Left lung (tissue), 10 donors: ENCODE results near the gene ZNF20. TPM values are rescaled to one million over a fixed set of nuclear protein-coding genes. Genes with fewer than 3 reads are reported as not detected.
"Not testable (repeated sequence)": the region's sequence is repeated elsewhere in the genome, so short reads cannot be mapped to it uniquely, and the experiment has no call there.

ENCODE experiments used
- ATAC-seq: fragments of 200-7000 bp; cut with Tn5 transposase; one replicate; pipeline ENCODE4 v1.9.1; 2020; ENCODE audit warnings: moderate library complexity
- DNase-seq, 4 donors: peaks; one replicate each; pipeline ENCODE4 v3.0.0-alpha.2; 2013 to 2020
- H3K27ac ChIP-seq, 2 donors: fragments of 200-600 bp; sonication (generic) in 1 of 2; one replicate each; pipeline versions ENCODE4 v1.5.0 to v1.8.0; 2020 to 2021
- H3K27me3 ChIP-seq, 2 donors: fragments of 200-600 bp; sonication (generic) in 1 of 2; one replicate each; pipeline versions ENCODE4 v1.5.0 to v1.8.0; 2020 to 2021
- H3K36me3 ChIP-seq, 2 donors: fragments of 200-600 bp; sonication (generic) in 1 of 2; one replicate each; pipeline versions ENCODE4 v1.5.0 to v1.8.0; 2020 to 2021
- H3K4me1 ChIP-seq, 2 donors: fragments of 200-600 bp; one replicate each; pipeline ENCODE4 v1.8.0; 2021
- H3K4me3 ChIP-seq, 2 donors: fragments of 200-600 bp; sonication (generic) in 1 of 2; one replicate each; pipeline versions ENCODE4 v1.5.0 to v1.8.0; 2020 to 2021; ENCODE audit warnings: mild to moderate bottlenecking in 1 of 2
- H3K9me3 ChIP-seq, 2 donors: fragments of 200-600 bp; sonication (generic) in 1 of 2; one replicate each; pipeline versions ENCODE4 v1.5.0 to v1.8.0; 2020 to 2021
- CTCF ChIP-seq, 2 donors: fragments of 200-600 bp; sonication (generic) in 1 of 2; IDR thresholded peaks; one replicate each; pipeline versions ENCODE4 v1.5.0 to v1.8.0; 2021; ENCODE audit warnings: antibody characterized with exemption in 2 of 2
- intact Hi-C, 2 donors: fragments of 100-400 bp; cut with DNase I; formaldehyde crosslinking; loops; one replicate each; pipeline versions ENCODE4 v1.11.2 to v1.14.2; 2022
- polyA plus RNA-seq, 6 donors: library from polyadenylated mRNA; unstranded; fragments of 120-200 nt; gene quantifications; one replicate each; pipeline ENCODE4 v1.2.1, GENCODE V29; 2013; ENCODE audit not compliant: insufficient read length in 6 of 6
- total RNA-seq, 2 donors: library from RNA; stranded (reverse); fragmentation: NEBNext Ultra II Directional; extraction: Animal tissue kit (Norgen Biotek cat#: 25700); gene quantifications; one replicate each; pipeline ENCODE4 v1.2.1, GENCODE V29; 2021
- donor health status: DM: no; HTN: yes; CAD: no.
- donor health status: DM: no; HTN: no; CAD: no.

The ZNF20 gene
- total and polyA plus RNA-seq, 8 donors = 3.5 to 10.1 (median 7.0) TPM

- intact Hi-C loops = no loop called here
- peak overlapping the region in 1 of 2 donors; percentile 89 for H3K27ac ChIP-seq
These were observed 47.2 kb downstream of the ZNF20 start for GRCh38 chr19:12092956-12093355.

GRCh38 chr19:12092065-12092867, 47.9 kb downstream of the ZNF20 start:
- Histone ChIP-seq H3K4me1 (peaks cover 0 to 20% of the 10 kb centered on the region in 2 donors), H3K27ac (peak overlapping the region; percentile 85 to 89), H3K4me3 (peak overlapping the region; percentile 55 to 79), H3K36me3 (no peaks in the 10 kb centered on the region), H3K27me3 (no peaks in the 10 kb centered on the region), H3K9me3 (no peaks in the 10 kb centered on the region)
- peak; percentile 99 for ATAC-seq
- peak; percentile 89 to 97 (median 93) for DNase-seq
- intact Hi-C loops = no loop called here
- TF ChIP-seq CTCF (IDR thresholded peaks at IDR 0.05) = no peak

More at GRCh38 chr19:12092956-12093355, 47.2 kb downstream of the ZNF20 start:
- ATAC-seq (no peak), DNase-seq (peak in 1 of 4 donors; percentile 5)
- no peak for TF ChIP-seq CTCF (IDR thresholded peaks at IDR 0.05)
- H3K4me1 ChIP-seq = peaks cover 0 to 20% of the 10 kb centered on the region in 2 donors
- peak overlapping the region; percentile 55 to 79 for H3K4me3 ChIP-seq
- H3K27me3 ChIP-seq = no peaks in the 10 kb centered on the region
- H3K9me3 ChIP-seq = no peaks in the 10 kb centered on the region
- H3K36me3 ChIP-seq = no peaks in the 10 kb centered on the region

GRCh38 chr19:12090807-12091206, 49.3 kb downstream of the ZNF20 start:
- Histone ChIP-seq H3K36me3 (no peaks in the 10 kb centered on the region), H3K27me3 (no peaks in the 10 kb centered on the region)

GRCh38 chr19:12085074-12085818, 54.9 kb downstream of the ZNF20 start:
- Histone ChIP-seq H3K36me3 (peaks cover 0 to 6% of the 10 kb centered on the region in 2 donors), H3K4me1 (no peaks in the 10 kb centered on the region), H3K27me3 (no peaks in the 10 kb centered on the region), H3K27ac (no peak overlapping the region), H3K9me3 (peaks cover 0 to 45% of the 10 kb centered on the region in 2 donors), H3K4me3 (no peak overlapping the region)
- ATAC-seq (no peak), DNase-seq (no peak)
- intact Hi-C loops = no loop called here
- TF ChIP-seq CTCF (IDR thresholded peaks at IDR 0.05) = no peak

More at GRCh38 chr19:12090807-12091206, 49.3 kb downstream of the ZNF20 start:
- H3K27ac ChIP-seq = no peak overlapping the region
- ATAC-seq (peak; percentile 79), DNase-seq (peak in 3 of 4 donors; percentile 64 to 83 (median 68))
- no peak overlapping the region for H3K4me3 ChIP-seq
- peak; percentile 63 to 73 for TF ChIP-seq CTCF (IDR thresholded peaks at IDR 0.05)
- intact Hi-C loops = no loop called here
- H3K4me1 ChIP-seq = peaks cover 0 to 20% of the 10 kb centered on the region in 2 donors
- no peaks in the 10 kb centered on the region for H3K9me3 ChIP-seq

- H3K4me3 ChIP-seq, H3K27me3 ChIP-seq: not testable (repeated sequence)
- H3K9me3 ChIP-seq = peaks cover 0 to 64% of the 10 kb centered on the region in 2 donors
These were observed 56.8 kb downstream of the ZNF20 start for GRCh38 chr19:12083336-12083735.

More at GRCh38 chr19:12083336-12083735, 56.8 kb downstream of the ZNF20 start:
- intact Hi-C loops, H3K27ac ChIP-seq, ATAC-seq, H3K4me1 ChIP-seq, DNase-seq: not testable (repeated sequence)
- peaks cover 0 to 16% of the 10 kb centered on the region in 2 donors for H3K36me3 ChIP-seq

Other genes starting within 250 kb of the ZNF20 start
- 10 to 100 TPM in 1 of 2 donors, 1 to 10 TPM in 1; 9.9 to 14.6 TPM for gene ZNF700, start 215.2 kb downstream of the ZNF20 start, total RNA-seq
- gene ZNF700, start 215.2 kb downstream of the ZNF20 start, polyA plus RNA-seq = 10 to 100 TPM; 17.9 to 23.9 (median 21.3) TPM
- 1 to 10 TPM; 4.9 to 5.7 TPM for gene ZNF763, start 175.3 kb downstream of the ZNF20 start, total RNA-seq
- 10 to 100 TPM in 1 of 6 donors, 1 to 10 TPM in 5; 7.7 to 10.2 (median 8.4) TPM for gene ZNF763, start 175.3 kb downstream of the ZNF20 start, polyA plus RNA-seq
- 1 to 10 TPM; 4.4 to 6.2 TPM for gene ZNF433, start 104.7 kb downstream of the ZNF20 start, total RNA-seq
- 10 to 100 TPM; 14.4 to 20.6 (median 16.5) TPM for gene ZNF433, start 104.7 kb downstream of the ZNF20 start, polyA plus RNA-seq
- gene ZNF878, start 87.4 kb downstream of the ZNF20 start, total RNA-seq = under 1 TPM; 0.32 to 0.50 TPM
- 1 to 10 TPM; 1.3 to 1.8 (median 1.5) TPM for gene ZNF878, start 87.4 kb downstream of the ZNF20 start, polyA plus RNA-seq
- gene ZNF844, start 75.6 kb downstream of the ZNF20 start, total RNA-seq = 1 to 10 TPM; 7.6 to 8.2 TPM
- gene ZNF844, start 75.6 kb downstream of the ZNF20 start, polyA plus RNA-seq = 10 to 100 TPM; 17.2 to 26.7 (median 21.7) TPM
- gene ZNF625, start 16.4 kb upstream of the ZNF20 start, total RNA-seq = 1 to 10 TPM; 6.4 to 6.9 TPM
- 10 to 100 TPM; 11.4 to 20.5 (median 16.4) TPM for gene ZNF625, start 16.4 kb upstream of the ZNF20 start, polyA plus RNA-seq
- 1 to 10 TPM; 8.9 to 9.6 TPM for gene ZNF136, start 22.7 kb upstream of the ZNF20 start, total RNA-seq
- gene ZNF136, start 22.7 kb upstream of the ZNF20 start, polyA plus RNA-seq = 10 to 100 TPM; 14.7 to 18.3 (median 16.1) TPM
- gene ZNF44, start 154.5 kb upstream of the ZNF20 start, total RNA-seq = 10 to 100 TPM; 10.6 to 12.0 TPM
- 10 to 100 TPM; 25.1 to 33.8 (median 31.1) TPM for gene ZNF44, start 154.5 kb upstream of the ZNF20 start, polyA plus RNA-seq
- gene ZNF563, start 193.3 kb upstream of the ZNF20 start, total RNA-seq = 1 to 10 TPM; 4.0 to 4.1 TPM
- gene ZNF563, start 193.3 kb upstream of the ZNF20 start, polyA plus RNA-seq = 1 to 10 TPM; 3.9 to 5.9 (median 4.5) TPM
- 1 to 10 TPM; 3.2 to 3.5 TPM for gene ZNF442, start 225.3 kb upstream of the ZNF20 start, total RNA-seq
- 1 to 10 TPM; 5.2 to 7.1 (median 5.5) TPM for gene ZNF442, start 225.3 kb upstream of the ZNF20 start, polyA plus RNA-seq